ENCODE measurements around the gene MYO18A. TPM values are rescaled to one million over a fixed set of nuclear protein-coding genes. Genes with fewer than 3 reads are reported as not detected.

MYO18A gene
- total and polyA plus RNA-seq, 2 of the 4 experiments (the other 2 are of a cell fraction), result 22.4 to 39.1 TPM

DNA sequence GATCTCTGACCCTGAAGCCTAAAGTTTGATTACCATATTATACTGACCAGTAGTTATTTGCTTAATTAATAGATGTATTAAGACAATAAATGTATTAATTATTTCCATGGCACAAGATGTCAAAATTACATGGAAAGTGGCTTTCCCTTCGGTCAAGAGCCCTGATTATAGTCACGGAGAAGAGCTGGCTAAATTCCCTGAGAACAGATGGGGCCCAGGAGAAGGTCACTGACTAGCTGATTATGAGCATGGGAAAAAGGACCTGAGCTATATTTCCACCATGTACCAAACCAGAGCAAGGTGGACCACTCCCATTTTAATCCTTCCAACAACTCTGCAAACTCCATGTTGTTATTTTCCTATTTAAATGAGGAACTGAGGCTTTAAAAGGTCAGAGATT is 12.9 kb upstream of the MYO18A start:
- DNase-seq (no peak), ATAC-seq (ENCODE audit: low read depth) (no peak)
- no peak overlapping the region for H3K18ac ChIP-seq (ENCODE audit: low read depth, low read length)
- H4K8ac ChIP-seq (ENCODE audit: low read depth in 2 of 2, low read length in 2 of 2), result no peak overlapping the region
- no peaks in the 10 kb centered on the region for H3K79me1 ChIP-seq (ENCODE audit: low read depth in 1 of 2, low read length in 2 of 2)
- H3K27me3 ChIP-seq (ENCODE audit: control insufficient read depth, insufficient read depth, low read length), result peaks cover 14% of the 10 kb centered on the region
- POLR2A ChIA-PET (ENCODE audit: unreplicated experiment), result interaction anchor here (0.6 kb wide), 1 partner anchor 13 kb away, joined by 3 read pairs; the partner anchor contains the start of gene MYO18A
- no peak overlapping the region for H2BK15ac ChIP-seq (ENCODE audit: low read depth, low read length)
- H3K23ac ChIP-seq (ENCODE audit: low read depth, low read length), result no peak overlapping the region
- intact Hi-C loops (cut with micrococcal nuclease), result no loop called here
- no peak overlapping the region for H3K56ac ChIP-seq (ENCODE audit: extremely low read depth, insufficient read depth, low read length)
- WGBS, 2 experiments (ENCODE audit: extremely low coverage in 2 of 2, insufficient read length in 1 of 2), result 80% methylated on average over 1 of the region's 2 CpGs; no CpG with 5 or more reads in 1 of the 2 experiments
- H3K4me2 ChIP-seq (ENCODE audit: low read depth, low read length), result no peak overlapping the region
- no peak overlapping the region for H3K4ac ChIP-seq (ENCODE audit: low read depth, low read length)
- peaks cover 2% of the 10 kb centered on the region; the same call in 1 of the 2 replicates for H3K4me1 ChIP-seq (ENCODE audit: control insufficient read depth, insufficient read depth, low read length)
- no peaks in the 10 kb centered on the region for H4K20me1 ChIP-seq (ENCODE audit: insufficient read depth, low read length)
- no peak overlapping the region for H2BK120ac ChIP-seq (ENCODE audit: low read depth, low read length)
- BruUV-seq (replicated peaks), result no TSS peak
- H2BK5ac ChIP-seq (ENCODE audit: low read depth, low read length, poor library complexity, severe bottlenecking), result no peak overlapping the region
- in situ Hi-C loops (cut with MboI; ENCODE audit: low sequenced_read_pairs), result no loop called here
- TF ChIP-seq POLR2A (IDR thresholded peaks at IDR 0.05; ENCODE audit: low read depth, low read length) (no peak), CEBPB (IDR thresholded peaks at IDR 0.05; ENCODE audit: low read depth, low read length) (no peak), SMC3 (IDR thresholded peaks at IDR 0.05; ENCODE audit: low read depth, low read length) (no peak), MAZ (IDR thresholded peaks at IDR 0.05; ENCODE audit: borderline replicate concordance, low read depth, low read length) (no peak), RAD21 (IDR thresholded peaks at IDR 0.05; ENCODE audit: low read length) (no peak), MXI1 (IDR thresholded peaks at IDR 0.05; ENCODE audit: borderline replicate concordance, low read depth, low read length) (no peak), BHLHE40 (IDR thresholded peaks at IDR 0.05; ENCODE audit: low read depth, low read length) (no peak)
- H3K9ac ChIP-seq (ENCODE audit: low read depth, low read length), result no peak overlapping the region
- 0 out of 2 replicates have a peak, but pooled peaks cover 2% of the 10 kb centered on the region for H3K9me1 ChIP-seq (ENCODE audit: insufficient read depth, low read length)
- no peaks in the 10 kb centered on the region for H3K9me3 ChIP-seq (ENCODE audit: control insufficient read depth, insufficient read depth, low read length)
- no peak overlapping the region for H2AFZ ChIP-seq (replicated peaks; ENCODE audit: low read length, poor library complexity)
- H3K4me3 ChIP-seq (ENCODE audit: insufficient read depth, low read depth, low read length), result no peak overlapping the region
- no peak overlapping the region for H4K91ac ChIP-seq (ENCODE audit: insufficient read depth, low read depth, low read length)
- no peak overlapping the region for H2AK9ac ChIP-seq (replicated peaks; ENCODE audit: low read depth, low read length, poor library complexity)
- H2BK20ac ChIP-seq (ENCODE audit: low read depth, low read length), result no peak overlapping the region
- H2AK5ac ChIP-seq (ENCODE audit: low read depth, low read length), result no peak overlapping the region
- CTCF ChIA-PET, result interaction anchor here (0.7 to 0.8 kb wide), 3 partner anchors 13 to 44 kb away, joined by 3 read pairs; partner anchors contain the start of gene MYO18A
- dilution Hi-C loops (cut with HindIII; ENCODE audit: low sequenced_read_pairs, unreplicated experiment), result no loop called here
- no peak overlapping the region for H3K14ac ChIP-seq (replicated peaks; ENCODE audit: low read depth, low read length)
- no peak overlapping the region for H3K27ac ChIP-seq (ENCODE audit: insufficient read depth, low read length)
- H4K5ac ChIP-seq (ENCODE audit: low read depth, low read length), result no peak overlapping the region
- H3K36me3 ChIP-seq (ENCODE audit: control insufficient read depth, insufficient read depth, low read length), result no peaks in the 10 kb centered on the region

Data from IMR-90 (cell line).